HepG2 (cell line): Measurements from ENCODE around the gene UBTF. TPM values are rescaled to one million over a fixed set of nuclear protein-coding genes. Genes with fewer than 3 reads are reported as not detected.

Experiments
- CCDC6 ChIP-seq: sonication (generic); formaldehyde crosslinking; IDR thresholded peaks from 2 replicates; pipeline ENCODE4 v1.8.1; 2022; ENCODE audit warnings: mild to moderate bottlenecking, missing genetic modification reagents, moderate library complexity
- ELF3 ChIP-seq: IDR thresholded peaks from 2 replicates; pipeline ENCODE4 v1.6.1; 2016; ENCODE audit warnings: missing genetic modification reagents, missing compliant biosample characterization
- MAZ ChIP-seq, 2 experiments: sonication (generic) in 1 of 2; formaldehyde crosslinking in 1 of 2; IDR thresholded peaks; 2 replicates each; pipeline versions ENCODE4 v1.5.0 to v1.6.1; 2012 to 2020; ENCODE audit warnings: low read depth in 2 of 2, mild to moderate bottlenecking in 2 of 2, borderline replicate concordance in 1 of 2, improper control_type of control experiment in 1 of 2, low read length in 1 of 2, missing genetic modification reagents in 1 of 2, moderate library complexity in 1 of 2
- MYC ChIP-seq: sonication (generic); formaldehyde crosslinking; IDR thresholded peaks from 2 replicates; pipeline ENCODE4 v1.9.0; 2021; ENCODE audit warnings: missing genetic modification reagents, borderline replicate concordance
- NFATC3 ChIP-seq: sonication (generic); formaldehyde crosslinking; IDR thresholded peaks from 2 replicates; pipeline ENCODE4 v1.5.1; 2020; ENCODE audit warnings: mild to moderate bottlenecking, missing genetic modification reagents
- WIZ ChIP-seq: sonication (generic); formaldehyde crosslinking; IDR thresholded peaks from 2 replicates; pipeline ENCODE4 v1.5.1; 2020; ENCODE audit warnings: mild to moderate bottlenecking, missing genetic modification reagents
- polyA plus RNA-seq, 8 experiments: library from polyadenylated mRNA; depleted of rRNA in 3 of 8; stranded (reverse) in 7 of 8; unstranded in 1 of 8; fragments of >200 nt; fragmentation: Illumina TruSeq in 4 of 8; extraction: Trizol in 4 of 8; gene quantifications; 2 replicates each; pipeline versions ENCODE4 v1.2.1 to v1.2.3, GENCODE V29; 2011 to 2016; ENCODE audit warnings: low read depth in 4 of 8, missing spikeins in 1 of 8, mixed read lengths in 1 of 8; ENCODE audit not compliant: insufficient read depth in 1 of 8
- total RNA-seq, 5 experiments: library from RNA; depleted of rRNA; stranded (reverse); fragments of >200 nt; fragmentation: Illumina TruSeq; extraction: Trizol; gene quantifications; 2 replicates each; pipeline ENCODE4 v1.2.3, GENCODE V29; 2016; ENCODE audit warnings: low read depth in 1 of 5
- TF ChIP-seq, protein P1 (sequence below): IDR thresholded peaks from 2 replicates; pipeline ENCODE4 v1.6.1; 2016; ENCODE audit warnings: mild to moderate bottlenecking
- TF ChIP-seq, protein P2 (sequence below): sonication (generic); formaldehyde crosslinking; IDR thresholded peaks from 2 replicates; pipeline ENCODE4 v1.5.1; 2020; ENCODE audit warnings: mild to moderate bottlenecking, missing genetic modification reagents, moderate library complexity
- TF ChIP-seq, protein P3 (sequence below): sonication (generic); formaldehyde crosslinking; IDR thresholded peaks from 2 replicates; pipeline ENCODE4 v1.4.0; 2020; ENCODE audit warnings: missing genetic modification reagents
- TF ChIP-seq, protein P4 (sequence below), 2 experiments: sonication (generic) in 1 of 2; formaldehyde crosslinking in 1 of 2; IDR thresholded peaks; 2 replicates each; pipeline versions ENCODE4 v1.4.0 to v1.6.1; 2018 to 2020; ENCODE audit warnings: missing genetic modification reagents in 2 of 2, borderline replicate concordance in 1 of 2, low read depth in 1 of 2, mild to moderate bottlenecking in 1 of 2, missing biosample characterization in 1 of 2
- TF ChIP-seq, protein P5 (sequence below): IDR thresholded peaks from 2 replicates; pipeline ENCODE4 v1.6.1; 2016; ENCODE audit warnings: missing biosample characterization, missing genetic modification reagents, low read depth

The UBTF gene
- total and polyA plus RNA-seq, 2 of the 13 experiments (the other 11 are each of a cell fraction or from before 2014, with no cell fraction given) = 15.2 to 60.9 TPM

DNA sequence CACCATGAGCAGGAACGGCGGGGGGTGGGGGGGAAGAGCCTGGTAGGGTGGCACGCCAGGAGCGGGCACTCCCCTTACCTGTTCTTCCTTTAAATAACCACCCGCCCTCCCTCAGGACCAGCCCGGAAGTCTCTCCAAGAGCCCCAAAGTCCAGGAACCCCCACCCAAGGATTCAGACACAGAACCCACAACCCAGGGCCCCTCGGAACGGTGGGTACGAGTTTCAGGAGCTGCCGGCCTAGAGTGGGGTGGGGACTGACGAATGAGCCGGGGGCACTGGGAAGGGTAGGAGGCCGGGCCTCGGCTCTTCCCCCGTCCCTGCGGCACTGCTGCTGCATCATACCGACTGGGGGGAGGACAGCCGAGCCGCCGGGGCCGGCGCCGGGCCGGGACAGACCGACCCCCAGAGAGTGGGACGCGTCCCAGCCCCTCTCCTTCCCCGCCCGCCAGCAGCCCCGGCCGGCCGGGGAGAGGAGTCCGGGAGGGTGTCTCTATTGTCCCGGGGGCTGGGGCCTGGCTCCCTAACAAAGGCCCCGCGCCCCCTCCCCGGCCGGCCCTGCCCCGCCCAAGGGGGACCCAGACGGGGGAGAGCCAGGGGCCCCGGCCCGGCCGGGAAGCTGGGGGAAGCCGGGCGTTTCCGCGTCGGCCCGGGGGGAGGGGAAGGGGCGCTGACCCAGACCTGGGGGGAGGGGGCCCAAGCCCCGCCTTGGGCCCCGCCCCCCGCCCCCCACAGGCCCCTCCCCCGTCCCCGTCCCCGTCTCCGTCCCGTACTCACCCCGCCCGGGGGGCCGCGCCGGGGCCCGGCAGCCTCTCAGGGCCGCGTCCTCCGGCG, 20.5 kb downstream of the UBTF start (continued):
- TF ChIP-seq, protein P1, sequence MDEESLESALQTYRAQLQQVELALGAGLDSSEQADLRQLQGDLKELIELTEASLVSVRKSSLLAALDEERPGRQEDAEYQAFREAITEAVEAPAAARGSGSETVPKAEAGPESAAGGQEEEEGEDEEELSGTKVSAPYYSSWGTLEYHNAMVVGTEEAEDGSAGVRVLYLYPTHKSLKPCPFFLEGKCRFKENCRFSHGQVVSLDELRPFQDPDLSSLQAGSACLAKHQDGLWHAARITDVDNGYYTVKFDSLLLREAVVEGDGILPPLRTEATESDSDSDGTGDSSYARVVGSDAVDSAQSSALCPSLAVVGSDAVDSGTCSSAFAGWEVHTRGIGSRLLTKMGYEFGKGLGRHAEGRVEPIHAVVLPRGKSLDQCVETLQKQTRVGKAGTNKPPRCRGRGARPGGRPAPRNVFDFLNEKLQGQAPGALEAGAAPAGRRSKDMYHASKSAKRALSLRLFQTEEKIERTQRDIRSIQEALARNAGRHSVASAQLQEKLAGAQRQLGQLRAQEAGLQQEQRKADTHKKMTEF (CRISPR knock-in tag) = peak; percentile 26; the same call in 1 of the 2 replicates
- TF ChIP-seq, protein P2, sequence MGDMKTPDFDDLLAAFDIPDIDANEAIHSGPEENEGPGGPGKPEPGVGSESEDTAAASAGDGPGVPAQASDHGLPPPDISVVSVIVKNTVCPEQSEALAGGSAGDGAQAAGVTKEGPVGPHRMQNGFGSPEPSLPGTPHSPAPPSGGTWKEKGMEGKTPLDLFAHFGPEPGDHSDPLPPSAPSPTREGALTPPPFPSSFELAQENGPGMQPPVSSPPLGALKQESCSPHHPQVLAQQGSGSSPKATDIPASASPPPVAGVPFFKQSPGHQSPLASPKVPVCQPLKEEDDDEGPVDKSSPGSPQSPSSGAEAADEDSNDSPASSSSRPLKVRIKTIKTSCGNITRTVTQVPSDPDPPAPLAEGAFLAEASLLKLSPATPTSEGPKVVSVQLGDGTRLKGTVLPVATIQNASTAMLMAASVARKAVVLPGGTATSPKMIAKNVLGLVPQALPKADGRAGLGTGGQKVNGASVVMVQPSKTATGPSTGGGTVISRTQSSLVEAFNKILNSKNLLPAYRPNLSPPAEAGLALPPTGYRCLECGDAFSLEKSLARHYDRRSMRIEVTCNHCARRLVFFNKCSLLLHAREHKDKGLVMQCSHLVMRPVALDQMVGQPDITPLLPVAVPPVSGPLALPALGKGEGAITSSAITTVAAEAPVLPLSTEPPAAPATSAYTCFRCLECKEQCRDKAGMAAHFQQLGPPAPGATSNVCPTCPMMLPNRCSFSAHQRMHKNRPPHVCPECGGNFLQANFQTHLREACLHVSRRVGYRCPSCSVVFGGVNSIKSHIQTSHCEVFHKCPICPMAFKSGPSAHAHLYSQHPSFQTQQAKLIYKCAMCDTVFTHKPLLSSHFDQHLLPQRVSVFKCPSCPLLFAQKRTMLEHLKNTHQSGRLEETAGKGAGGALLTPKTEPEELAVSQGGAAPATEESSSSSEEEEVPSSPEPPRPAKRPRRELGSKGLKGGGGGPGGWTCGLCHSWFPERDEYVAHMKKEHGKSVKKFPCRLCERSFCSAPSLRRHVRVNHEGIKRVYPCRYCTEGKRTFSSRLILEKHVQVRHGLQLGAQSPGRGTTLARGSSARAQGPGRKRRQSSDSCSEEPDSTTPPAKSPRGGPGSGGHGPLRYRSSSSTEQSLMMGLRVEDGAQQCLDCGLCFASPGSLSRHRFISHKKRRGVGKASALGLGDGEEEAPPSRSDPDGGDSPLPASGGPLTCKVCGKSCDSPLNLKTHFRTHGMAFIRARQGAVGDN (CRISPR knock-in tag) = peak; percentile 60
- 0 out of 2 replicates have a peak, but pooled peaks have one; percentile 38 for TF ChIP-seq WIZ
- TF ChIP-seq, protein P3, sequence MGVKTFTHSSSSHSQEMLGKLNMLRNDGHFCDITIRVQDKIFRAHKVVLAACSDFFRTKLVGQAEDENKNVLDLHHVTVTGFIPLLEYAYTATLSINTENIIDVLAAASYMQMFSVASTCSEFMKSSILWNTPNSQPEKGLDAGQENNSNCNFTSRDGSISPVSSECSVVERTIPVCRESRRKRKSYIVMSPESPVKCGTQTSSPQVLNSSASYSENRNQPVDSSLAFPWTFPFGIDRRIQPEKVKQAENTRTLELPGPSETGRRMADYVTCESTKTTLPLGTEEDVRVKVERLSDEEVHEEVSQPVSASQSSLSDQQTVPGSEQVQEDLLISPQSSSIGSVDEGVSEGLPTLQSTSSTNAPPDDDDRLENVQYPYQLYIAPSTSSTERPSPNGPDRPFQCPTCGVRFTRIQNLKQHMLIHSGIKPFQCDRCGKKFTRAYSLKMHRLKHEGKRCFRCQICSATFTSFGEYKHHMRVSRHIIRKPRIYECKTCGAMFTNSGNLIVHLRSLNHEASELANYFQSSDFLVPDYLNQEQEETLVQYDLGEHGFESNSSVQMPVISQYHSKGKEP (CRISPR knock-in tag) = no peak
- 0 out of 2 replicates have a peak, but pooled peaks have one; percentile 2 for TF ChIP-seq CCDC6
- TF ChIP-seq MYC (CRISPR knock-in tag) = peak; percentile 40; the same call in 1 of the 2 replicates
- TF ChIP-seq, protein P4, sequence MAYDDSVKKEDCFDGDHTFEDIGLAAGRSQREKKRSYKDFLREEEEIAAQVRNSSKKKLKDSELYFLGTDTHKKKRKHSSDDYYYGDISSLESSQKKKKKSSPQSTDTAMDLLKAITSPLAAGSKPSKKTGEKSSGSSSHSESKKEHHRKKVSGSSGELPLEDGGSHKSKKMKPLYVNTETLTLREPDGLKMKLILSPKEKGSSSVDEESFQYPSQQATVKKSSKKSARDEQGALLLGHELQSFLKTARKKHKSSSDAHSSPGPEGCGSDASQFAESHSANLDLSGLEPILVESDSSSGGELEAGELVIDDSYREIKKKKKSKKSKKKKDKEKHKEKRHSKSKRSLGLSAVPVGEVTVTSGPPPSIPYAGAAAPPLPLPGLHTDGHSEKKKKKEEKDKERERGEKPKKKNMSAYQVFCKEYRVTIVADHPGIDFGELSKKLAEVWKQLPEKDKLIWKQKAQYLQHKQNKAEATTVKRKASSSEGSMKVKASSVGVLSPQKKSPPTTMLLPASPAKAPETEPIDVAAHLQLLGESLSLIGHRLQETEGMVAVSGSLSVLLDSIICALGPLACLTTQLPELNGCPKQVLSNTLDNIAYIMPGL (CRISPR knock-in tag; IDR thresholded peaks at IDR 0.05; ENCODE audit: borderline replicate concordance in 1 of 2, low read depth in 1 of 2) = 0 out of 4 replicates have a peak, but pooled peaks of 1 of the 2 experiments have one; percentile 22
- peak; percentile 42; the same call in 1 of the 2 replicates for TF ChIP-seq ELF3
- TF ChIP-seq, protein P5, sequence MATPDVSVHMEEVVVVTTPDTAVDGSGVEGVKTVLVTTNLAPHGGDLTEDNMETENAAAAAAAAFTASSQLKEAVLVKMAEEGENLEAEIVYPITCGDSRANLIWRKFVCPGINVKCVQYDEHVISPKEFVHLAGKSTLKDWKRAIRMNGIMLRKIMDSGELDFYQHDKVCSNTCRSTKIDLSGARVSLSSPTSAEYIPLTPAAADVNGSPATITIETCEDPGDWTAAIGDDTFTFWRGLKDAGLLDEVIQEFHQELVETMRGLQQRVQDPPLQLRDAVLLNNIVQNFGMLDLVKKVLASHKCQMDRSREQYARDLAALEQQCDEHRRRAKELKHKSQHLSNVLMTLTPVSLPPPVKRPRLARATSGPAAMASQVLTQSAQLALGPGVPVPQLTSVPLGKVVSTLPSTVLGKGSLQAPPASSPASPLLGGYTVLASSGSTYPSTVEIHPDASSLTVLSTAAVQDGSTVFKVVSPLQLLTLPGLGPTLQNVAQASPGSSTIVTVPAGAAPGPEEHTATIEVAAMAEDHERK (CRISPR knock-in tag) = peak; percentile 25; the same call in 1 of the 2 replicates
- TF ChIP-seq MAZ (IDR thresholded peaks at IDR 0.05; ENCODE audit: borderline replicate concordance, low read depth, low read length) = peak; percentile 52
- no peak for TF ChIP-seq MAZ (CRISPR knock-in tag; IDR thresholded peaks at IDR 0.05; ENCODE audit: low read depth)
- no peak for TF ChIP-seq NFATC3 (CRISPR knock-in tag)
